Measurements from ENCODE around the gene TMEM62. TPM values are rescaled to one million over a fixed set of nuclear protein-coding genes. Genes with fewer than 3 reads are reported as not detected.

The TMEM62 gene
- total and polyA plus RNA-seq, 10 of the 15 experiments (the other 5 are each of a cell fraction or from before 2014, with no cell fraction given): 7.0 to 26.8 (median 14.9) TPM

GRCh38 chr15:43111354-43111753 is 22.0 kb upstream of the TMEM62 start:
- DNase-seq (ENCODE audit: low read depth, low spot score) (no peak), FAIRE-seq (no peak), ATAC-seq (no peak)
- H3K27me3 ChIP-seq (replicated peaks in 1 of 2; ENCODE audit: control insufficient read depth in 2 of 2, insufficient read depth in 2 of 2, low read length in 1 of 2): no peaks in the 10 kb centered on the region
- intact Hi-C loops (cut with micrococcal nuclease; ENCODE audit: unreplicated experiment): no loop called here
- ChIA-PET SMC1A (ENCODE audit: uncharacterized antibody, unreplicated experiment) (interaction anchor here (0.7 kb wide), 1 partner anchor 24 kb away, joined by 3 read pairs; no protein-coding TSS in a partner anchor), POLR2A (interaction anchor here (1.0 kb wide), 1 partner anchor 11 kb away, joined by 3 read pairs; no protein-coding TSS in a partner anchor), RAD21 (ENCODE audit: unreplicated experiment) (no interaction called here), CTCF (interaction anchor here (0.7 to 1.5 kb wide), 2 partner anchors 10 to 494 kb away, joined by 3 read pairs; no protein-coding TSS in a partner anchor)
- no peaks in the 10 kb centered on the region for H3K9me3 ChIP-seq (replicated peaks; ENCODE audit: control insufficient read depth, insufficient read depth, low read length)
- no peak overlapping the region for H3K4me2 ChIP-seq (ENCODE audit: control insufficient read depth, insufficient read depth)
- no peak overlapping the region for H3K27ac ChIP-seq (ENCODE audit: control insufficient read depth, insufficient read depth)
- TF ChIP-seq HSF1 (IDR thresholded peaks at IDR 0.05; ENCODE audit: low read depth, low read length): no peak
- no peak for TF ChIP-seq MTA3 (IDR thresholded peaks at IDR 0.05; ENCODE audit: borderline replicate concordance, low read length)
- TF ChIP-seq SPI1 (IDR thresholded peaks at IDR 0.05; ENCODE audit: borderline replicate concordance, insufficient read depth, low read depth, low read length): no peak
- TF ChIP-seq NR2C2 (IDR thresholded peaks at IDR 0.05; ENCODE audit: borderline replicate concordance, control insufficient read depth, insufficient read length, low read depth): no peak
- TF ChIP-seq SKIL (IDR thresholded peaks at IDR 0.05; ENCODE audit: low read depth, poor library complexity, severe bottlenecking): no peak
- TF ChIP-seq YBX1 (IDR thresholded peaks at IDR 0.05): no peak
- TF ChIP-seq RAD51 (IDR thresholded peaks at IDR 0.05): no peak
- no peak for TF ChIP-seq IKZF1 (conservative IDR thresholded peaks at IDR 0.05)
- no peak overlapping the region for H2AFZ ChIP-seq (ENCODE audit: control insufficient read depth, low read depth, low read length)
- H3K9ac ChIP-seq (ENCODE audit: control insufficient read depth, insufficient read depth, low read length): no peak overlapping the region
- 98% methylated on average over 3 of the region's 3 CpGs for WGBS (ENCODE audit: insufficient coverage, insufficient replicate concordance, low lambda C conversion rate, missing lambda C conversion rate)
- H3K36me3 ChIP-seq (ENCODE audit: control insufficient read depth in 2 of 2, insufficient read depth in 2 of 2, low read length in 1 of 2): no peaks in the 10 kb centered on the region
- no peaks in the 10 kb centered on the region for H4K20me1 ChIP-seq (ENCODE audit: control insufficient read depth, insufficient read depth)
- BruUV-seq (replicated peaks): no TSS peak
- H3K4me3 ChIP-seq: no peak overlapping the region
- in situ Hi-C loops (cut with MboI): no loop called here
- no peaks in the 10 kb centered on the region; the same call in 1 of the 2 replicates for H3K4me1 ChIP-seq (ENCODE audit: control insufficient read depth, insufficient read depth, low read length)
- no peaks in the 10 kb centered on the region; the same call in 1 of the 2 replicates for H3K79me2 ChIP-seq (ENCODE audit: control insufficient read depth, insufficient read depth, low read length)

Measured in GM12878 (cell line).